GM18505 (cell line): ENCODE data around the gene ST3GAL4.

Source experiments
- ATAC-seq: cut with Tn5 transposase; IDR thresholded peaks from one replicate; pipeline ENCODE4 v1.9.1; 2021; ENCODE audit not compliant: unreplicated experiment
- POLR2A ChIP-seq: IDR thresholded peaks from 4 replicates; pipeline ENCODE4 v1.6.1; 2011; ENCODE audit warnings: borderline replicate concordance; ENCODE audit not compliant: insufficient read depth, insufficient read length; ENCODE audit errors: extremely low read depth

ST3GAL4 gene

GRCh38 chr11:126403658-126404057 lies 48.2 kb downstream of the ST3GAL4 start:
- no peak for TF ChIP-seq POLR2A
- ATAC-seq, result peak; percentile 79

DNA sequence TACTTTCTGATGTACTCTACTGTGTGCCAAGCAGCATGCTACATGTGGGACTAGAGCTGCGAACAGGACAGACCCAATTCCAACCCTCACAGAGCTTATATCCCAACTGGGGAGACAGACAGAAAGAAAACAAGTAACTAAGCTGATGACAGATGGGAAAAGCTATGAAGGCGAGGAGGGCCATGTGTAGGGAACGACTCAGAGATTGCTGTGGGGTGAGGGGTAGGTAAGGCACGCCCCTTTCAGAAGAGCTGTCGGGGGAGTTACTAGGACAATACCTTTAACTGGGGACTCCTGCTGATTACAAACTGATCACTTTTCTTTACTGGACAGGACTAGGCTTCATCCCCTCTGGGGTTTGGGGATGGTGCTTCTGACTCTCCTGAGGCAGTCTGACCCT lies 48.9 kb downstream of the ST3GAL4 start:
- no peak for ATAC-seq

DNA sequence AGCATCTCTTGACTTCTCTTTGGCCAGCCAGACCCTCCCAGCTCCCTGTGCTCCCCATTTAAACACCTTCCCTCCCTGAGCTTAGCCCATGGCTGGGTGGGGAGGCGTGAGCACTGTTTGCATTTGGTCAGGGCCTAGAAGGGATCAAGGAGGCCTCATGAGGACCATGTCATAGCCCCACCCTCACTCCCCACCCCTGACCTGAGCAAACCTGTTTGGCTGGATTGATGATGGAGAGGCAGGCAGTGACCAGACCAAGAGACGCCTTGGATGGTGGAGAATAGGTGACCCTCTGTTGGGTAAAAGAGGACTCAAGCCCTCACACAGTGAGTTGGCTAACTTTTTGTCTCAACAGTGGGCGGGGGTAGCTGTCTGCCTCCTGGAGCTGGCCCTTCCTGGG lies 49.9 kb downstream of the ST3GAL4 start:
- TF ChIP-seq POLR2A, result no peak
- no peak for ATAC-seq

More for the DNA sequence above, 48.9 kb downstream of the ST3GAL4 start:
- TF ChIP-seq POLR2A, result no peak

GRCh38 chr11:126405906-126406305 lies 50.4 kb downstream of the ST3GAL4 start:
- ATAC-seq, result no peak
- TF ChIP-seq POLR2A, result no peak

DNA sequence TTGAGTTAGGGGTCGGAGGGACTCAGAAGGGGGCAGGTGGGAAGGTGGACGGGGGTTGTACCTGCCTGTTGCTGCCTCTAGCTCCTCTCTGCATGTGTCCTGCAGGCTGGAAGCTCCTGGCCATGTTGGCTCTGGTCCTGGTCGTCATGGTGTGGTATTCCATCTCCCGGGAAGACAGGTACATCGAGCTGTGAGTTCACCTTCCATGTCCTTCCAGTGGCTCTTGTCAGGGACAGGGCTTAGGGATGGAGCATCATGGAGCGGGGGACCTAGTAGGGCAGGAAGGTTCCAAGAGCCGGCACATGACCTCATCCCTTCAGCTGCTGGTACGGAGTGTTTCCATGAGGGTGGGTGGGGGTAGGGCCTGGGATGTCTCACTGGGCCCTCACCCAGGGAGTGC lies 50.9 kb downstream of the ST3GAL4 start:
- no peak for TF ChIP-seq POLR2A
- ATAC-seq, result no peak

DNA sequence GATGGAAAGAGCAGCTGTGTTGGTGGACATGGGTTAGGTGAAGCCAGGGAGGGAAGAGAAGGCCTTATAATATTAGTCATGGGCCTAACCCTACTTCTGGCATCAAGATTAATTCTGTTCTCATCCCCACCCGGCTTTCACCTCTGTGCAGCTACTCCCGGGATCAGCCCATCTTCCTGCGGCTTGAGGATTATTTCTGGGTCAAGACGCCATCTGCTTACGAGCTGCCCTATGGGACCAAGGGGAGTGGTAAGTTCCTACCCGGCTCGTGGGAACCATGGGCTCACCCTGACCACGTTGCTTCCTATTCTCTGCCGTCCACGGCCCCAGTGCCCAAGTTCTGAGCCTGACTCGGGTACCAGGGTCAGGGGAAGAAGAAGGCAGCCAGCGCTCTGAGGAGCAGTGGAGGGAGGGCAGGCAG lies 51.6 kb downstream of the ST3GAL4 start:
- ATAC-seq, result no peak
- TF ChIP-seq POLR2A, result no peak

- ATAC-seq, result no peak
- no peak for TF ChIP-seq POLR2A
Observed at GRCh38 chr11:126407682-126408288, 52.3 kb downstream of the ST3GAL4 start.

DNA sequence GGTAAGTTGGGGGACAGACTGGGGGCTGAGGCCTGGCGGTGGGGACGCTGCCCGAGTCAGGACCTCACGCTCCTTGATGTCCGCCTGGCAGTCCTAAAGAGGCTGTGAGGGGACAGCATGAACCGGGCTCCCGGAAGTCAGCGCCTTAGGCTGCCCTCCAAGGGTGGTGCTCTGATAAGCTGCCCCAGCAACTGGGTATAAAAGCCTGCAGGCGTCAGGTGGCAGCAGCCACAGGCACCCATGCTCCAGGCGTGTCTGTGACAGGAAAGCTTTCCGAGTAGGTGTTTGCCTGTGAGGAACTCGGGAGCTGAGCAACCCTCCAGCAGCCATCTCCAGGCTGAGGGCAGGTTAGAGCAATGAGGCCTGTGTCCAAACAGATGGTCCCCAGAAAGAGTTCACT lies 53.0 kb downstream of the ST3GAL4 start:
- TF ChIP-seq POLR2A, result no peak

GRCh38 chr11:126408901-126409619 lies 53.6 kb downstream of the ST3GAL4 start:
- no peak for ATAC-seq
- no peak for TF ChIP-seq POLR2A

More for the DNA sequence above, 53.0 kb downstream of the ST3GAL4 start:
- ATAC-seq, result no peak

- TF ChIP-seq POLR2A, result no peak
- ATAC-seq, result no peak
Observed at GRCh38 chr11:126409620-126409985, 54.1 kb downstream of the ST3GAL4 start.

DNA sequence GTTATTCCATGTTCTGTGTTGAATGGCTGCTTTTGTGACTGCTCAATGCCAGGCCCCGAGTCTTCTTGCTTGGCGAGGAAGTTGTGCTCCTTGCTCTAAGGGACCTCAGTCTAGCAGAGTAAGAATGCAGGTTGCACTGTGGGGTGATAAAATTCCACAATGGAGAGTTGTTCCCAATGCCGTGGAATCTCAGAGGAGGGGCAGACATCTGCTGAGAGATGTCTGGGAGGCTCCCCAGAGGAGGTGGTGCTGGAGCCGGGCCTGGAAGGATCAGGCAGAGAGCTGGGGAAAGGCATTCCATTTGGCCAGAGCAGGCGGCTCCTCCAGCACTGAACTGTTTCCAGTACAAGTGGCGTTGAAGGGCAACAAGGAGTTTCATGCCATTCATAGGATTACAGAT lies 55.2 kb downstream of the ST3GAL4 start:
- no peak for ATAC-seq
- no peak for TF ChIP-seq POLR2A

DNA sequence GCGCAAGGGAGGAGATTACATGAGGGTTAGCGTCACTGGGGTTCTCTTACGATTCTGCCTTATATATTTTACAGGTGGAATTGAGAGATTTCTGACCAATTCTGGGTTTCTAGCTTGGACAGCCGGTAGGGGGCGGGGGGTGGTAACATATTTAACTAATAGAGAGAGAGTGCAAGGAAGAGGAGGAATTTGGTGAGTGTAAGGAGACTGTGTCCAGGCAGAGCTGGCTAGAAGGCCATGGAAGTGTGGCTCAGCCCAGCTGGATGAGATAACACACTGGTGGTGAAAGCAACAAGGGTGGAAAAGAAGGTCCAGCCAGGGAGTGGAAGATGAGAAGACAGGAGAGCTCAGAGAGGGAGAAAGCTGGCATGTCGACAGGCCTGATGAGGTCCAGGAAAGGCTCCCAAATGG lies 56.5 kb downstream of the ST3GAL4 start:
- ATAC-seq, result no peak
- no peak for TF ChIP-seq POLR2A

- no peak for TF ChIP-seq POLR2A
- no peak for ATAC-seq
Observed at GRCh38 chr11:126413426-126413825, 57.9 kb downstream of the ST3GAL4 start.

DNA sequence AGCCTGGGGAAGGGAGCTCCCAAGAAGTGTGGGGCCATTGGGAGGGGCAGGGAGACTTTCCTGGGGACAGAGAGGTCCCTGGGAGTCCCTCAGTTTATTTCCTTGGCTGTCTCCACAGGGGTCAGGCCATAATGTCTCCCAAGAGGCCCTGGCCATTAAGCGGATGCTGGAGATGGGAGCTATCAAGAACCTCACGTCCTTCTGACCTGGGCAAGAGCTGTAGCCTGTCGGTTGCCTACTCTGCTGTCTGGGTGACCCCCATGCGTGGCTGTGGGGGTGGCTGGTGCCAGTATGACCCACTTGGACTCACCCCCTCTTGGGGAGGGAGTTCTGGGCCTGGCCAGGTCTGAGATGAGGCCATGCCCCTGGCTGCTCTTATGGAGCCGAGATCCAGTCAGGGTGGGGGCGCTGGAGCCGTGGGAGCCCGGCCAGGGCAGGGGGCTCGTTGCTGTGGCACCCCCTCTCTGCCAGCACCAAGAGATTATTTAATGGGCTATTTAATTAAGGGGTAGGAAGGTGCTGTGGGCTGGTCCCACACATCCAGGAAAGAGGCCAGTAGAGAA lies 58.4 kb downstream of the ST3GAL4 start:
- TF ChIP-seq POLR2A, result no peak
- no peak for ATAC-seq
